Left forelimb (tissue), 1 donor: ENCODE measurements around the gene ZNF391.
A peak's percentile ranks its signal among the peaks of the same experiment; 100 is the strongest.
"Not testable (repeated sequence)": the region's sequence is repeated elsewhere in the genome, so short reads cannot be mapped to it uniquely, and the experiment has no call there.

Experiments
- DNase-seq: peaks from one replicate; pipeline ENCODE4 v3.0.0-alpha.2; 2018; ENCODE audit warnings: low spot score

Gene ZNF391

GRCh38 chr6:27388293-27389197 lies at the start of gene ZNF391:
TSS of gene ZNF391 (plus strand) at chr6:27388759. CDS start at chr6:27400371, 11,612 bp downstream.
- peak; percentile 86 for DNase-seq

DNA sequence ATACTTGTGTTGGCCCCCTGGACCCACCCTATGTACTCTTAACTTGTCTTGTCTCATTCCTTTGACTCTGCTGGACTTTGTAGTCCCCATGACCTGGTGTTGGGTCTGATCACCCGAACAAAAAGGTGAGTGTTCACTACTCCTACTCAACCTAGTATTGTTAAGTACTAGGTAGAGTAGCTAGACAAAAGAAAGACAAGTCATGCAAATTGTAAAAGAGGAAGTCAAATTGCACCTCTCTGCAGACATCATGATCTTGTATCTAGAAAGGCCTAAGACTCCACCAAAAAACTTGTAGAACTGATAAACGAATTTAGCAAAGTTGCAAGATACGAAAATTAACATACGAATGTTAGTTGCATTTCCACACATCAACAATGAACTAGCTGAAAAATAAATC lies 35.7 kb upstream of the ZNF391 start:
- DNase-seq: no peak

DNA sequence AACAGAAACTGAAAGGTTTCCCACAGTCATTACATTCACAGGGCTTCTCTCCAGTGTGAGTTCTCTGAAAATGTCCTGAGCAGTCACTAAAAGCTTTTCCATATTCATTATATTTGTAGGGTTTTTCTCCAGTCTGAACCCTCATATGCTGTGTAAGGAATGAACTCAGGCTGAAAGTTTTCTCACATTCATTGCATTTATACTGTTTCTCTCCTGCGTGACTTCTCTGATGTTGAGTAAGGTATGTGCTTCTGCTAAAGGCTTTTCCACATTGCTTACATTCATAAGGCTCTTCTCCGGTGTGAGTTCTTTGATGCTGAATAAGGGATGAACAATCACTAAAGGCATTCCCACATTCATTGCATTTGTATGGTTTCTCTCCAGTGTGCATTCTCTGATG lies 29.8 kb upstream of the ZNF391 start:
- no peak for DNase-seq

DNA sequence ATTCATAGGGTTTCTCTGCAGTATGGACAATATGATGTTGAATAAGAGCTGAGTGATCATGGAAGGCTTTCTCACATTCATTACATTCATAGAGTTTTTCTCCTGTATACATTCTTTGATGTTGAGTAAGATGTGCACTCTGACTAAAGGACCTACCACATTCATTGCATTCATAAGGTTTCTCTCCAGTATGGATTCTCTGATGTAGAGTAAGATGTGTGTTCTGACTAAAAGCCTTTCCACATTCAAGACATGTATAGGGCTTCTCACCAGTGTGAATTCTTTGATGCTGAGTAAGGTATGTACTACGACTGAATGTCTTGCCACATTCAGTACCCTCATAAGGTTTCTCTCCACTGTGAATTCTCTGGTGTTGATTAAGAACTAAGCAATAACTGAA lies 29.3 kb upstream of the ZNF391 start:
- DNase-seq: no peak

DNA sequence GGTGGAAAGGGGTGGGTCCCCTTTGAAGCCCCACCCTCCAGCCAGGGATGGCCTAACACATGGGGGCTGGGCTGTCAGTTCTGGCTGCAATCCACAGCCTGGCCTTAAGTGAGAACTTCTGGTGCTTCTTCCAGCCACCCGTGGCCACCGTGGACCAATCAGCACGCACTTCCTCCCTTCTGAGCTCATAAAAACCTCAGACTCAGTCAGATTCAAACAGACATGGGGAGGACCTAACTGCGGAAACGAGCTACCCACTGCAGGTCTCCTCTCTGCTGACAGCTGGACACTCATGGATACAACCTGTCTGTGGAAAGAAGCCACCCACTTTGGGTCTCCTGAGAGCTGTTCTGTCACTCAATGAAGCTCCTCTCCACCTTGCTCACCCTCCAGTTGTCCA lies 20.4 kb upstream of the ZNF391 start:
- no peak for DNase-seq

- DNase-seq: no peak
These were observed 18.2 kb upstream of the ZNF391 start for GRCh38 chr6:27370391-27370790.

DNA sequence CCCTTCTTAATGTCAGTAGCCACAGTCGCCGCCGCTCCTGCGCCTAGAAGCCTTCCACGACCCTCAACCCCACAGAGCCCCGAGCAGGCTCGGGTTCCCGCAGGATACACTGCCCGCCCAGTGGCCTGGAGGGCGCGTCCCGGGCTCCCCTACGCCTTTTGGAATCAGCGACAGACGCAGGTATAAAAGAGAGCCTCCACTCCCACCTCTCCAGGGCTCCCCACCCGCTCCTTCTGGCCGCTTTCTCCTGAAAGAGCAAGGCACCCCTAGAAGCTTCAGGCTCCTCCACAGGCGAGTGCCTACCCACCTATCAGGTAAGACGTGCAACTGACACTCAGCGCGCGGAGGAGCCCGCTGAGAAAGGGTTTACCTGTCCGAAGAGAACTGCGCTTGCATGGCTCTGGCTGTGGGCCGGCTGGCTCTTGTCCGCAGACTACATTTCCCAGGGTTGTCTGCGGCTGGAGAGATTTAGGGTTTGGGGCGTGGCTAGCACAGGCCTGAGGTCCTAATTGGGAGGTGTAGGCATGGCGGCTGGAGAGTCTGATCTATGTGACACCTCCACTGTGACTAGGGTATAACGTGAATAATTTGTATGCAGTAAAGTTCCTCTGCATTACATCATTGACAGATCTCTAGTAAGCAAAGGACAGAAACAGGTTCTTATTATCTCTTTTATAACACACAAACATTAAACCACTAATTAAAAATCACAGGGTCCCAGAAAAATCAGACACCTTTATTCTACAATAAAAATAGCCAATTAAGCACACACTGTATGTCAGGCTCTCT lies 13.5 kb upstream of the ZNF391 start:
- peak; percentile 79 for DNase-seq

- no peak for DNase-seq
These were observed 12.9 kb upstream of the ZNF391 start for GRCh38 chr6:27375613-27376079.

GRCh38 chr6:27378406-27378805 lies 10.2 kb upstream of the ZNF391 start:
- DNase-seq: not testable (repeated sequence)

GRCh38 chr6:27381001-27381400 lies 7.6 kb upstream of the ZNF391 start:
- DNase-seq: not testable (repeated sequence)

- no peak for DNase-seq
These were observed 5.5 kb upstream of the ZNF391 start for GRCh38 chr6:27383011-27383410.

DNA sequence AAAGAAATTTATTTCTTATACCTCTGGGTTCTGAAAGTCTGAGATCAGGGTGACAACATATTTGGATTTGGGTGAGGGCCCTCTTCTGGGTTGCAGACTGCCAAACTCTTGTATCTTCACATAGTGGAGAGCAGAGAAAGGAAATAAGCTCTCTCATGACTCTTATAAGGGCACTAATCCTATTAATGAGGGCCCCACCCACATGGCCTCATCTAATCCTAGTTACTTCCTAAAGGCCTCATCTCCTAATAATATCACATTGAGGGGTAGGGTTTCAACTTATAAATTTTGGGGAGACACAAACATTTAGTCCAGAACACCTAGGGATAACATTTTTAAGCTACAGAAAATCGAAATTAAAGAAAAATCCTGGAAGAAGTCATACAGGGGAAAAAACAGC lies 5.1 kb upstream of the ZNF391 start:
- no peak for DNase-seq

- DNase-seq: no peak
These were observed 4.1 kb downstream of the ZNF391 start for GRCh38 chr6:27392623-27393022.

DNA sequence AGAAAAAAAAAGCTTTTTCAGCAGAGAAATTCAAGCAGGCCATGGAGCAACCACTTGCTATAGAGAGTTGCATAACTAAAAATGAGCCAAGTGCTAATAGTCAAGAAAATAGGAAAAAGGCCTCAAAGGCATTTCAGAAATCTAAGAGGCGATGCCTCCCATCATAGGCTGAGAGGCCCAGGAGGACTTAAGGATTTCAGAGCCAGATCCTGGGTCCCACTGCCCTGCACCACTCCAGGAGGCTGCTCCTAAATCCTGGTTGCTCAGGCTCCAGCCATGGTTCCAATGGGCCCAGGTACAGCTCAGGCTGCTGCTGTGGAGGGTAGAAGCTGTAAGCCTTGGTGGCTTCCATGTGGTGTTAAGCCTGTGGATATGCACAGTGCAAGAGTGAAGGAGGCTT lies 5.5 kb downstream of the ZNF391 start:
- DNase-seq: no peak

DNA sequence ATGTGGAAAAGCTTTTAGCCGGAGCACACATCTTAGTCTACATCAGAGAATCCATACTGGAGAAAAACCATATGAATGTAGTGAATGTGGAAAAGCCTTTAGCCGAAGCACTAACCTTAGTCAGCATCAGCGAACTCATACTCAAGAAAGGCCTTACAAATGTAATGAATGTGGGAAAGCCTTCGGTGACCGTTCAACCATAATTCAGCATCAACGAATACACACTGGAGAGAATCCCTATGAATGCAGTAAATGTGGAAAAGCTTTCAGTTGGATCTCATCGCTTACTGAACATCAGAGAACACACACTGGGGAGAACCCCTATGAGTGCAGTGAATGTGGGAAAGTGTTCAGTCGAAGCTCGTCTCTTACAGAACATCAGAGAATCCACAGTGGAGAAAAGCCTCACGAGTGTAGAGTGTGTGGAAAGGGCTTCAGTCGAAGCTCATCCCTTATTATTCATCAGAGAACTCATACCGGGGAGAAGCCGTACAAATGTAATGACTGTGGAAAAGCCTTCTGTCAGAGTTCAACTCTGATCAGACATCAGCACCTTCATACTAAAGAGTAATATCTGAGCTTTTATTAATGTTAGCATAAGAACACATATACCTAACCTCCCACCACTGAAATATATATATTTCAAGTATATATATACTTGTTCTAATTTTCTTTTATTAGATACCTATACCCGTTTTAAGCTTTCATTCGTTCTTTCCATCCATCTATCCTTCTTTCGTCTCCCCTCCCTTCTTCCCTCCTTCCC lies 12.5 kb downstream of the ZNF391 start:
- no peak for DNase-seq

- DNase-seq: no peak
These were observed 17.5 kb downstream of the ZNF391 start for GRCh38 chr6:27406085-27406484.

- DNase-seq: no peak
These were observed 18.7 kb downstream of the ZNF391 start for GRCh38 chr6:27407153-27407814.

DNA sequence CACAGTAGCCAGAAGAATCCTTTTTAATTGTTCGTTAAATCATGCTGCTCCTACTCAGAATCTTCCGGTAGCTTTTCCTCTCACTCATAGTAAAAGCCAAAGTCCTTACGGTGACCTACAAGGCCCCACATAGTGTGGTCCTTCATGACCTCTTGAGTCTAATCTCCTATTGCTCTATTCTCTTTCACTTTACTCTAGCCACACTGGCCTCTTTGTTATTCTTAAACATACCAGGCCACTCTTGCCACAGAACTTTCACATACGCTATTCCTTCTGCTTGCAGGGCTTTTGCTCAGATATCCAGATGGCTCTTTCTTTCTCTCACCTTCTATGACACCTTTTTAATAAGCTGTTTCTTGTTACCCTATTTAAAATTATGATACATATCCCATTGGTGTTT lies 25.7 kb downstream of the ZNF391 start:
- no peak for DNase-seq

- no peak for DNase-seq
These were observed 26.4 kb downstream of the ZNF391 start for GRCh38 chr6:27414996-27415395.

DNA sequence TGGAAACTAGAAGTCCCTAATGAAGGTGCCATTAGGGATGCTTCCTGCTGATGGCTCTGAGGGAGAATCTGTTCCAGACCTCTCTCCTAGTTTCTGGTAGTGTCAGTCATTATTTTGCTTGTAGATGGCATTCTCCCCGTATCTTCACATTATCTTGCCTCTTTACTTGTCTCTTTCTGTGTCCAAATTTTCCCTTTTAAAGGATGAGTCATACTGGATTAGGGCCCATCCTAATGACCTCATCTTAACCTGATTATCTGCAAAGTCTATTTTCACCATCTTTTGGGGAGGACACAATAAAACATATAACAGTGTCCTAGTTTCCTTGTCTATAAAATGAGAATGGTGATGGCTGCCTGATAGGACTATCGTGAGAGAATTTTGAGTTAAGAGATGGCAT lies 27.3 kb downstream of the ZNF391 start:
- DNase-seq: no peak

DNA sequence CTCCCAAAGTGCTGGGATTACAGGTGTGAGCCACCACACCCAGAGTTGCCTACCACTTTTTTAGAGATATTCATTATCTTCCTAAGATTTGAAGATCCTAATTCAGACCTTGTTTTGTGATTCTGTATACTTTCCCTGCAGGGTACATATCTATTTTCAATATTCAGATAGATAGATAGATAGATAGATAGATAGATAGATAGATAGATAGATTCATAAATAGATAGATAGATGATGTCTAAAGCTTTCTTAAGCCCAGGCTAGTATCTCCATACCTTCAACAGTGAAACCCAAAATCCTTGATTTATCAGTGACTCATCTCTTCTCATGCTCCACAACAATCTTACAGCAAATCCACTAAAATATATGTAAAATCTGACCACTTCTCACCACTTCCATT lies 30.8 kb downstream of the ZNF391 start:
- DNase-seq: no peak
